Hepatocyte (in vitro differentiated cells): ENCODE results near the gene CEMP1. TPM values are rescaled to one million over a fixed set of nuclear protein-coding genes. Genes with fewer than 3 reads are reported as not detected.

Source experiments
- DNase-seq: peaks from one replicate; pipeline ENCODE4 v3.0.0-alpha.2; 2016; ENCODE audit warnings: low spot score
- H2AFZ ChIP-seq: fragments of 200-600 bp; sonication (generic); 2 replicates; pipeline ENCODE4 v1.6.0; 2016; ENCODE audit warnings: antibody characterized with exemption, mild to moderate bottlenecking
- H3K27ac ChIP-seq: fragments of 200-600 bp; sonication (generic); 2 replicates; pipeline ENCODE4 v1.5.1; 2016; ENCODE audit warnings: mild to moderate bottlenecking
- H3K27me3 ChIP-seq: fragments of 200-600 bp; sonication (generic); 2 replicates; pipeline ENCODE4 v1.6.1; 2016
- H3K36me3 ChIP-seq: fragments of 200-600 bp; sonication (generic); replicated peaks from 2 replicates; pipeline ENCODE4 v1.5.1; 2016; ENCODE audit warnings: low read depth; ENCODE audit not compliant: insufficient read depth
- H3K4me1 ChIP-seq: fragments of 200-600 bp; sonication (generic); 2 replicates; pipeline ENCODE4 v1.5.1; 2016; ENCODE audit warnings: mild to moderate bottlenecking, moderate library complexity; ENCODE audit not compliant: insufficient read depth
- H3K4me2 ChIP-seq: fragments of 200-600 bp; sonication (generic); 2 replicates; pipeline ENCODE4 v1.6.0; 2016
- H3K4me3 ChIP-seq: fragments of 200-600 bp; sonication (generic); 2 replicates; pipeline ENCODE4 v1.5.1; 2016; ENCODE audit warnings: mild to moderate bottlenecking
- H3K79me2 ChIP-seq: fragments of 200-600 bp; sonication (generic); 2 replicates; pipeline ENCODE4 v1.6.0; 2017; ENCODE audit warnings: mild to moderate bottlenecking
- H3K9me2 ChIP-seq: fragments of 200-600 bp; sonication (generic); replicated peaks from 2 replicates; pipeline ENCODE4 v1.6.0; 2017; ENCODE audit warnings: mild to moderate bottlenecking; ENCODE audit not compliant: insufficient read depth
- H3K9me3 ChIP-seq: fragments of 200-600 bp; sonication (generic); 2 replicates; pipeline ENCODE4 v1.5.1; 2016; ENCODE audit warnings: low read depth, mild to moderate bottlenecking
- H4K20me1 ChIP-seq: fragments of 200-600 bp; sonication (generic); 2 replicates; pipeline ENCODE4 v1.6.0; 2016; ENCODE audit warnings: mild to moderate bottlenecking; ENCODE audit not compliant: insufficient read depth, poor library complexity, severe bottlenecking
- EZH2 ChIP-seq: fragments of 200-600 bp; sonication (generic); IDR thresholded peaks from 2 replicates; pipeline ENCODE4 v1.6.1; 2016; ENCODE audit warnings: antibody characterized with exemption, mild to moderate bottlenecking, borderline replicate concordance
- EZH2phosphoT487 ChIP-seq: fragments of 200-600 bp; sonication (generic); IDR thresholded peaks from one replicate; pipeline ENCODE4 v1.6.1; 2018; ENCODE audit warnings: antibody characterized with exemption, mild to moderate bottlenecking, low read depth, moderate library complexity; ENCODE audit not compliant: unreplicated experiment, severe bottlenecking
- WGBS: methylation state at CpG from one replicate; pipeline ENCODE4 v1.1.6; 2016; ENCODE audit warnings: low lambda C conversion rate; ENCODE audit errors: missing lambda C conversion rate; 5-methylcytosine and 5-hydroxymethylcytosine counted together
- polyA plus RNA-seq: library from polyadenylated mRNA; unstranded; fragments of >200 nt; fragmentation: Nextera tagmentation; extraction: Ambion mirVana; gene quantifications from 2 replicates; pipeline ENCODE4 v1.2.1, GENCODE V29; 2016
- total RNA-seq: library from RNA; depleted of rRNA; stranded (reverse); fragments of >200 nt; gene quantifications from 2 replicates; pipeline ENCODE4 v1.2.3, GENCODE V29; 2014
- TF ChIP-seq, protein P1 (sequence below): fragments of 200-600 bp; sonication (generic); IDR thresholded peaks from 2 replicates; pipeline ENCODE4 v1.5.1; 2016; ENCODE audit warnings: antibody characterized with exemption, mild to moderate bottlenecking; ENCODE audit not compliant: poor library complexity

CEMP1 gene
- total and polyA plus RNA-seq, 2 experiments from 2014 or later, result 11.1 TPM; not detected in 1

- no peaks in the 10 kb centered on the region for H4K20me1 ChIP-seq
- H3K4me3 ChIP-seq, result no peak overlapping the region
- no peaks in the 10 kb centered on the region for H3K9me3 ChIP-seq
- DNase-seq, result no peak
- no peaks in the 10 kb centered on the region for H3K27me3 ChIP-seq
- WGBS, result 98% methylated on average over 61 of the region's 62 CpGs
- peaks cover 18% of the 10 kb centered on the region for H3K79me2 ChIP-seq
- H3K4me2 ChIP-seq, result no peak overlapping the region
- no peak overlapping the region for H3K27ac ChIP-seq
- no peaks in the 10 kb centered on the region for H3K9me2 ChIP-seq
- TF ChIP-seq EZH2phosphoT487 (no peak), EZH2 (no peak)
- TF ChIP-seq, protein P1, sequence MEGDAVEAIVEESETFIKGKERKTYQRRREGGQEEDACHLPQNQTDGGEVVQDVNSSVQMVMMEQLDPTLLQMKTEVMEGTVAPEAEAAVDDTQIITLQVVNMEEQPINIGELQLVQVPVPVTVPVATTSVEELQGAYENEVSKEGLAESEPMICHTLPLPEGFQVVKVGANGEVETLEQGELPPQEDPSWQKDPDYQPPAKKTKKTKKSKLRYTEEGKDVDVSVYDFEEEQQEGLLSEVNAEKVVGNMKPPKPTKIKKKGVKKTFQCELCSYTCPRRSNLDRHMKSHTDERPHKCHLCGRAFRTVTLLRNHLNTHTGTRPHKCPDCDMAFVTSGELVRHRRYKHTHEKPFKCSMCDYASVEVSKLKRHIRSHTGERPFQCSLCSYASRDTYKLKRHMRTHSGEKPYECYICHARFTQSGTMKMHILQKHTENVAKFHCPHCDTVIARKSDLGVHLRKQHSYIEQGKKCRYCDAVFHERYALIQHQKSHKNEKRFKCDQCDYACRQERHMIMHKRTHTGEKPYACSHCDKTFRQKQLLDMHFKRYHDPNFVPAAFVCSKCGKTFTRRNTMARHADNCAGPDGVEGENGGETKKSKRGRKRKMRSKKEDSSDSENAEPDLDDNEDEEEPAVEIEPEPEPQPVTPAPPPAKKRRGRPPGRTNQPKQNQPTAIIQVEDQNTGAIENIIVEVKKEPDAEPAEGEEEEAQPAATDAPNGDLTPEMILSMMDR, result no peak
- H3K36me3 ChIP-seq, result no peaks in the 10 kb centered on the region
- no peaks in the 10 kb centered on the region for H3K4me1 ChIP-seq
- no peak overlapping the region for H2AFZ ChIP-seq
Measured at GRCh38 chr16:2496223-2497115, 34.7 kb downstream of the CEMP1 start.

DNA sequence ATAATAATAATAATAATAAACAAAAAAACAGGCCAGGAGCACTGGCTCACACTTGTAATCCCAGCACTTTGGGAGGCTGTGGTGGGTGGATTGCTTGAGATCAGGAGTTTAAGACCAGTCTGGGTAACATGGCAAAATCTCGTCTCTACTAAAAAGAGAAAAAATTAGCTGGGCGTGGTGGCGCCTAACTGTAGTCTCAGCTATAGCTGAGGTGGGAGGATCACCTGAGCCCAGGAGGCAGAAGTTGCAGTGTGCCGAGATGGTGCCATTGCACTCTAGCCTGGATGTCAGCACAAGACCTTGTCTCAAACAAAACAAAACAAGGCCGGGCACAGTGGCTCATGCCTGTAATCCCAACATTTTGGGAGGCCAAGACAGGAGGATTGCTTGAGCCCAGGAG is 36.2 kb downstream of the CEMP1 start:
- H3K9me3 ChIP-seq, result no peaks in the 10 kb centered on the region
- H2AFZ ChIP-seq, result no peak overlapping the region
- H3K9me2 ChIP-seq, result no peaks in the 10 kb centered on the region
- no peaks in the 10 kb centered on the region for H3K27me3 ChIP-seq
- H3K4me1 ChIP-seq, result no peaks in the 10 kb centered on the region
- TF ChIP-seq, protein P1, result no peak
- TF ChIP-seq EZH2phosphoT487, result no peak
- no peak for TF ChIP-seq EZH2
- H3K4me3 ChIP-seq, result no peak overlapping the region
- H3K27ac ChIP-seq, result no peak overlapping the region
- H3K36me3 ChIP-seq, result no peaks in the 10 kb centered on the region
- 97% methylated on average over 5 of the region's 5 CpGs for WGBS
- H3K4me2 ChIP-seq, result no peak overlapping the region
- peaks cover 29% of the 10 kb centered on the region for H3K79me2 ChIP-seq
- H4K20me1 ChIP-seq, result no peaks in the 10 kb centered on the region
- no peak for DNase-seq

DNA sequence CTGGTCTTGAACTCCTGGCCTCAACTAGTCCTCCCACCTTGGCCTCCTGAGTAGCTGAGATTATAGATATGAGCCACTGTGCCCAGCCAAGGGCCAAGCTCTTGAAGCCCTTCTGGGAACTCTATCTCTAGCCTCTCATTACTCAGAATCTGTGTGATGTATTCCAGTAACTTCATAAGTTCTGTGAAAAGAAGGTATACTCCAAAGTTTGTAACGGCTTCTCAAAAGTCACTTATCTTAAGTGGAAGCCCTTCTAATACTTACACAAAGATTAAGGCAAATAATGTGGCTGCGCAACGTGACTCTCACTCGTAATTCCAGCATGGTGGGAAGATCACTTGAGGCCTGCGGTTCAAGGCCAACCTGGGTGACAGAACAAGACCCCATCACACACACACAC is 36.6 kb downstream of the CEMP1 start:
- no peak overlapping the region for H3K27ac ChIP-seq
- 92% methylated on average over 5 of the region's 5 CpGs for WGBS
- H2AFZ ChIP-seq, result no peak overlapping the region
- no peak overlapping the region for H3K4me2 ChIP-seq
- H4K20me1 ChIP-seq, result peaks cover 3% of the 10 kb centered on the region
- peaks cover 33% of the 10 kb centered on the region for H3K79me2 ChIP-seq
- no peak for TF ChIP-seq EZH2
- no peak overlapping the region for H3K4me3 ChIP-seq
- H3K27me3 ChIP-seq, result no peaks in the 10 kb centered on the region
- no peaks in the 10 kb centered on the region for H3K9me2 ChIP-seq
- no peaks in the 10 kb centered on the region for H3K36me3 ChIP-seq
- H3K4me1 ChIP-seq, result no peaks in the 10 kb centered on the region
- H3K9me3 ChIP-seq, result no peaks in the 10 kb centered on the region
- DNase-seq, result no peak

- Histone ChIP-seq H4K20me1 (peaks cover 6% of the 10 kb centered on the region), H3K36me3 (no peaks in the 10 kb centered on the region), H3K4me3 (no peak overlapping the region), H2AFZ (no peak overlapping the region), H3K4me1 (no peaks in the 10 kb centered on the region), H3K27me3 (no peaks in the 10 kb centered on the region), H3K9me3 (no peaks in the 10 kb centered on the region), H3K27ac (no peak overlapping the region), H3K9me2 (no peaks in the 10 kb centered on the region), H3K4me2 (no peak overlapping the region), H3K79me2 (peaks cover 41% of the 10 kb centered on the region)
- no peak for TF ChIP-seq EZH2phosphoT487
- TF ChIP-seq EZH2, result no peak
- TF ChIP-seq, protein P1, result no peak
- no peak for DNase-seq
- 96% methylated on average over 6 of the region's 6 CpGs for WGBS
Measured at GRCh38 chr16:2493605-2494004, 37.6 kb downstream of the CEMP1 start.
